GM19324 (cell line): ENCODE measurements around the gene SUGCT.

ENCODE experiments used
- ATAC-seq: cut with Tn5 transposase; IDR thresholded peaks from one replicate; pipeline ENCODE4 v1.9.1; 2021; ENCODE audit warnings: mild to moderate bottlenecking, moderate library complexity; ENCODE audit not compliant: unreplicated experiment, low FRiP score

The SUGCT gene

GRCh38 chr7:40700653-40701421 is 566.0 kb downstream of the SUGCT start:
- ATAC-seq: no peak

- no peak for ATAC-seq
These were observed 567.2 kb downstream of the SUGCT start for GRCh38 chr7:40701836-40702551.

- no peak for ATAC-seq
These were observed 569.4 kb downstream of the SUGCT start for GRCh38 chr7:40704172-40704571.

GRCh38 chr7:40706829-40707228 is 572.0 kb downstream of the SUGCT start:
- no peak for ATAC-seq

GRCh38 chr7:40709062-40709964 is 574.5 kb downstream of the SUGCT start:
- peak; percentile 96 for ATAC-seq

GRCh38 chr7:40711706-40712105 is 576.9 kb downstream of the SUGCT start:
- ATAC-seq: no peak

GRCh38 chr7:40714363-40715052 is 579.7 kb downstream of the SUGCT start:
- no peak for ATAC-seq

- no peak for ATAC-seq
These were observed 580.2 kb downstream of the SUGCT start for GRCh38 chr7:40715053-40715430.

GRCh38 chr7:40716052-40716451 is 581.2 kb downstream of the SUGCT start:
- ATAC-seq: no peak

- no peak for ATAC-seq
These were observed 582.4 kb downstream of the SUGCT start for GRCh38 chr7:40717242-40717641.

- ATAC-seq: no peak
These were observed 585.6 kb downstream of the SUGCT start for GRCh38 chr7:40720416-40720815.

GRCh38 chr7:40721342-40721949 is 586.6 kb downstream of the SUGCT start:
- ATAC-seq: no peak

GRCh38 chr7:40722242-40722641 is 587.4 kb downstream of the SUGCT start:
- no peak for ATAC-seq

GRCh38 chr7:40723829-40724228 is 589.0 kb downstream of the SUGCT start:
- no peak for ATAC-seq

- ATAC-seq: no peak
These were observed 591.8 kb downstream of the SUGCT start for GRCh38 chr7:40726559-40726958.

- no peak for ATAC-seq
These were observed 598.3 kb downstream of the SUGCT start for GRCh38 chr7:40733114-40733513.

GRCh38 chr7:40733578-40733977 is 598.8 kb downstream of the SUGCT start:
- no peak for ATAC-seq

GRCh38 chr7:40739257-40739656 is 604.5 kb downstream of the SUGCT start:
- no peak for ATAC-seq

GRCh38 chr7:40742270-40742669 is 607.5 kb downstream of the SUGCT start:
- no peak for ATAC-seq
